ENCODE results near the gene LRP3.

DNA sequence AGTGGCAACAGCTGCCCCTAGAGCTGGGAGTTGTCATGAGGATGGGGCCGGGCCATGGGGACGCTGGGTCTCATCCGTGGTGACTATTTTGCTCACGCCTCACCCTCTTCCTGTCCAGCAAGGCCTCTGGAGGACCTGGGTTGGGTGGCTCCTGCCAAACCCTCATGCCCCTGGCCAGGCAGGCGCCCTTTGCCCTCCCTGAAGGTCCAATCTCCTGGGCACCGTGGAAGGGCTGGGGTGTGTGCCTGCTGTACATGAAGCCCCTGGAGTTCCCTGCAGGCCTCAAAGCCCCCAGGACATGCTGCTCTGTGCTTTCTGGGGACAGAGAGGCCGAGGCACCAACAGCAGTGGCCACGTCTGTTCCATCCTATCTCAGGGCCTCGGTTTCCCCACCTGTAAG lies 13.8 kb downstream of the LRP3 start:
- TF ChIP-seq GATA3 (IDR thresholded peaks at IDR 0.05; ENCODE audit: low read depth, low read length) (no peak), GATA2 (IDR thresholded peaks at IDR 0.05; ENCODE audit: low read depth, low read length) (no peak)

Data from SH-SY5Y (cell line).